ENCODE data around the gene ACSM3.

Gene ACSM3

GRCh38 chr16:20839504-20839903 lies 75.7 kb downstream of the ACSM3 start:
- Mint-ChIP-seq H3K27me3 (ENCODE audit: low read depth, poor library complexity) (peaks cover 3% of the 10 kb centered on the region), H3K36me3 (ENCODE audit: low read depth) (peaks cover 76% of the 10 kb centered on the region), H3K9me3 (peaks cover 23% of the 10 kb centered on the region), H3K4me1 (peaks cover 6% of the 10 kb centered on the region), H3K4me3 (no peak overlapping the region), H3K27ac (no peak overlapping the region)
- DNase-seq: no peak
- TF ChIP-seq CTCF (IDR thresholded peaks at IDR 0.05): no peak

GRCh38 chr16:20844054-20844453 lies 80.2 kb downstream of the ACSM3 start:
- no peak for DNase-seq
- H3K9me3 Mint-ChIP-seq: no peaks in the 10 kb centered on the region
- H3K27ac Mint-ChIP-seq: no peak overlapping the region
- peaks cover 6% of the 10 kb centered on the region for H3K4me1 Mint-ChIP-seq
- no peak overlapping the region for H3K4me3 Mint-ChIP-seq
- peaks cover 40% of the 10 kb centered on the region for H3K36me3 Mint-ChIP-seq (ENCODE audit: low read depth)
- TF ChIP-seq CTCF (IDR thresholded peaks at IDR 0.05): no peak
- H3K27me3 Mint-ChIP-seq (ENCODE audit: low read depth, poor library complexity): no peaks in the 10 kb centered on the region

- Mint-ChIP-seq H3K27me3 (ENCODE audit: low read depth, poor library complexity) (no peaks in the 10 kb centered on the region), H3K9me3 (no peaks in the 10 kb centered on the region), H3K4me3 (no peak overlapping the region), H3K36me3 (ENCODE audit: low read depth) (peaks cover 40% of the 10 kb centered on the region), H3K27ac (no peak overlapping the region), H3K4me1 (peaks cover 6% of the 10 kb centered on the region)
- DNase-seq: no peak
- TF ChIP-seq CTCF (IDR thresholded peaks at IDR 0.05): no peak
Observed at GRCh38 chr16:20844588-20844987, 80.8 kb downstream of the ACSM3 start.

GRCh38 chr16:20846030-20846429 lies 82.2 kb downstream of the ACSM3 start:
- H3K4me3 Mint-ChIP-seq: no peak overlapping the region
- no peak for TF ChIP-seq CTCF (IDR thresholded peaks at IDR 0.05)
- DNase-seq: no peak

GRCh38 chr16:20846551-20846950 lies 82.7 kb downstream of the ACSM3 start:
- peaks cover 6% of the 10 kb centered on the region for H3K4me1 Mint-ChIP-seq
- no peak overlapping the region for H3K4me3 Mint-ChIP-seq
- DNase-seq: no peak
- H3K27ac Mint-ChIP-seq: no peak overlapping the region
- no peaks in the 10 kb centered on the region for H3K9me3 Mint-ChIP-seq
- no peaks in the 10 kb centered on the region for H3K27me3 Mint-ChIP-seq (ENCODE audit: low read depth, poor library complexity)
- peaks cover 30% of the 10 kb centered on the region for H3K36me3 Mint-ChIP-seq (ENCODE audit: low read depth)
- no peak for TF ChIP-seq CTCF (IDR thresholded peaks at IDR 0.05)

More at GRCh38 chr16:20846030-20846429, 82.2 kb downstream of the ACSM3 start:
- peaks cover 6% of the 10 kb centered on the region for H3K4me1 Mint-ChIP-seq
- H3K27me3 Mint-ChIP-seq (ENCODE audit: low read depth, poor library complexity): no peaks in the 10 kb centered on the region
- H3K9me3 Mint-ChIP-seq: no peaks in the 10 kb centered on the region
- peaks cover 34% of the 10 kb centered on the region for H3K36me3 Mint-ChIP-seq (ENCODE audit: low read depth)
- no peak overlapping the region for H3K27ac Mint-ChIP-seq

Data from nephron progenitor cell (in vitro differentiated cells).